Neural progenitor cell (in vitro differentiated cells): ENCODE results near the gene ECT2.

ENCODE experiments used
- CTCF ChIP-seq: fragments of 200-600 bp; sonication (generic); IDR thresholded peaks from 2 replicates; pipeline ENCODE4 v1.5.1; 2017; ENCODE audit warnings: antibody characterized with exemption, mild to moderate bottlenecking
- EZH2 ChIP-seq: fragments of 200-600 bp; sonication (generic); IDR thresholded peaks from 2 replicates; pipeline ENCODE4 v1.6.1; 2017; ENCODE audit warnings: antibody characterized with exemption, mild to moderate bottlenecking, moderate library complexity
- EZH2phosphoT487 ChIP-seq: fragments of 200-600 bp; sonication (generic); IDR thresholded peaks from 2 replicates; pipeline ENCODE4 v1.6.1; 2017; ENCODE audit warnings: antibody characterized with exemption

DNA sequence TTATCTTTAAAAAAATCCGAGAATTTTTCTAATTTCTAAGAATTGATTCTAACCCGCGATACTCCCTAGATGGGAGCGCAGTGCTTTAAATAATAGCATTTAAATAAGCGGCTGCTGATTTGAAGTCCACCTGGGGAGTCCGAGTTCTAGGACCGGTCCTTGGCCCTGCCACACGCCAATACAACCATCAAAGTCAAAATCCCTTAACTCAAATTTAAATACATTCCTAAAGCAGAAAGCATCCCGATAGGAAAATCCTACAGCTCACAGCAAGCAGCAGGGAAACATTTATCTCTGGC lies 508 bp upstream of the ECT2 start:
- TF ChIP-seq CTCF (no peak), EZH2phosphoT487 (no peak), EZH2 (no peak)
